ENCODE data around the gene SLC8A2. TPM values are rescaled to one million over a fixed set of nuclear protein-coding genes. Genes with fewer than 3 reads are reported as not detected.

The SLC8A2 gene
- total and polyA plus RNA-seq, 2 donors (not counting 1 experiment from before 2014, with no cell fraction given) = 0.07 TPM; not detected in 1

- TF ChIP-seq, protein P1, sequence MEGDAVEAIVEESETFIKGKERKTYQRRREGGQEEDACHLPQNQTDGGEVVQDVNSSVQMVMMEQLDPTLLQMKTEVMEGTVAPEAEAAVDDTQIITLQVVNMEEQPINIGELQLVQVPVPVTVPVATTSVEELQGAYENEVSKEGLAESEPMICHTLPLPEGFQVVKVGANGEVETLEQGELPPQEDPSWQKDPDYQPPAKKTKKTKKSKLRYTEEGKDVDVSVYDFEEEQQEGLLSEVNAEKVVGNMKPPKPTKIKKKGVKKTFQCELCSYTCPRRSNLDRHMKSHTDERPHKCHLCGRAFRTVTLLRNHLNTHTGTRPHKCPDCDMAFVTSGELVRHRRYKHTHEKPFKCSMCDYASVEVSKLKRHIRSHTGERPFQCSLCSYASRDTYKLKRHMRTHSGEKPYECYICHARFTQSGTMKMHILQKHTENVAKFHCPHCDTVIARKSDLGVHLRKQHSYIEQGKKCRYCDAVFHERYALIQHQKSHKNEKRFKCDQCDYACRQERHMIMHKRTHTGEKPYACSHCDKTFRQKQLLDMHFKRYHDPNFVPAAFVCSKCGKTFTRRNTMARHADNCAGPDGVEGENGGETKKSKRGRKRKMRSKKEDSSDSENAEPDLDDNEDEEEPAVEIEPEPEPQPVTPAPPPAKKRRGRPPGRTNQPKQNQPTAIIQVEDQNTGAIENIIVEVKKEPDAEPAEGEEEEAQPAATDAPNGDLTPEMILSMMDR (IDR thresholded peaks at IDR 0.05) = no peak
- no peak for TF ChIP-seq EZH2 (IDR thresholded peaks at IDR 0.05; ENCODE audit: borderline replicate concordance, insufficient read depth, low read depth, low read length, poor library complexity, severe bottlenecking)
- DNase-seq (no peak), ATAC-seq (ENCODE audit: low read depth) (no peak)
- Histone ChIP-seq H3K27me3 (replicated peaks in 1 of 4; ENCODE audit: control extremely low read depth in 1 of 4, control insufficient read depth in 3 of 4, insufficient read depth in 4 of 4, low read length in 3 of 4) (no peaks in the 10 kb centered on the region), H3K27ac (ENCODE audit: low read length in 2 of 2) (no peak overlapping the region), H3K9me3 (ENCODE audit: control extremely low read depth in 1 of 3, control insufficient read depth in 2 of 3, insufficient read depth in 1 of 3, low read length in 2 of 3) (peaks cover 0 to 13% (median 0%) of the 10 kb centered on the region in 3 donors), H4K20me1 (ENCODE audit: control insufficient read depth, insufficient read depth, low read length, poor library complexity, severe bottlenecking) (no peaks in the 10 kb centered on the region), H2AFZ (ENCODE audit: insufficient read depth, low read depth, low read length, poor library complexity, severe bottlenecking) (no peak overlapping the region), H3K36me3 (replicated peaks in 1 of 2; ENCODE audit: control extremely low read depth in 1 of 2, control insufficient read depth in 1 of 2, extremely low read depth in 1 of 2, insufficient read depth in 2 of 2, low read length in 1 of 2) (peaks cover 0 to 61% of the 10 kb centered on the region in 2 experiments), H3K4me1 (ENCODE audit: control insufficient read depth in 2 of 2, insufficient read depth in 2 of 2, low read length in 2 of 2) (peaks cover 9 to 15% of the 10 kb centered on the region in 2 donors), H3K4me3 (ENCODE audit: control extremely low read depth in 1 of 5, extremely low read depth in 1 of 5, insufficient read depth in 1 of 5, low read depth in 2 of 5, low read length in 4 of 5) (no peak overlapping the region), H3K9ac (ENCODE audit: low read length) (no peak overlapping the region), H3K4me2 (replicated peaks; ENCODE audit: low read depth, low read length, poor library complexity, severe bottlenecking) (no peak overlapping the region), H3K79me2 (ENCODE audit: control insufficient read depth, insufficient read depth, low read length) (no peaks in the 10 kb centered on the region)
- POLR2A ChIA-PET = no interaction called here
- intact Hi-C loops (cut with micrococcal nuclease) = no loop called here
- Mint-ChIP-seq H3K9me3 (ENCODE audit: insufficient read depth) (no peaks in the 10 kb centered on the region), H3K27me3 (no peaks in the 10 kb centered on the region), H3K4me3 (no peak overlapping the region), H3K27ac (no peak overlapping the region), H3K4me1 (peaks cover 14% of the 10 kb centered on the region)
- WGBS (ENCODE audit: insufficient coverage) = 92% methylated on average over 7 of the region's 11 CpGs
- CTCF ChIA-PET = no interaction called here
Measured at GRCh38 chr19:47378246-47378645, 93.4 kb downstream of the SLC8A2 start.

Other genes starting within 250 kb of the SLC8A2 start
- gene BBC3, start 240.7 kb downstream of the SLC8A2 start, total RNA-seq = 10.2 and 11.0 TPM in 2 replicates
- gene BBC3, start 240.7 kb downstream of the SLC8A2 start, polyA plus RNA-seq = 17.8 and 29.0 TPM in 2 replicates
- gene CCDC9, start 215.4 kb downstream of the SLC8A2 start, total RNA-seq = 52.5 and 54.7 TPM in 2 replicates
- 12.3 and 39.4 TPM in 2 replicates for gene CCDC9, start 215.4 kb downstream of the SLC8A2 start, polyA plus RNA-seq
- gene INAFM1, start 197.0 kb downstream of the SLC8A2 start, total RNA-seq = 13.6 and 15.8 TPM in 2 replicates
- gene INAFM1, start 197.0 kb downstream of the SLC8A2 start, polyA plus RNA-seq = 6.6 and 6.8 TPM in 2 replicates
- gene C5AR1, start 162.0 kb downstream of the SLC8A2 start, total RNA-seq = 1.9 and 4.9 TPM in 2 replicates
- 3.1 and 4.1 TPM in 2 replicates for gene C5AR1, start 162.0 kb downstream of the SLC8A2 start, polyA plus RNA-seq
- 0.25 and 0.58 TPM in 2 replicates for gene C5AR2, start 139.7 kb downstream of the SLC8A2 start, total RNA-seq
- gene C5AR2, start 139.7 kb downstream of the SLC8A2 start, polyA plus RNA-seq = 1.2 and 1.5 TPM in 2 replicates
- gene DHX34, start 122.6 kb downstream of the SLC8A2 start, total RNA-seq = 24.3 and 25.1 TPM in 2 replicates
- 25.6 and 31.3 TPM in 2 replicates for gene DHX34, start 122.6 kb downstream of the SLC8A2 start, polyA plus RNA-seq
- not detected in 2 replicates for gene MEIS3, start 52.4 kb downstream of the SLC8A2 start, total RNA-seq
- gene MEIS3, start 52.4 kb downstream of the SLC8A2 start, polyA plus RNA-seq = not detected in 2 replicates
- 8.1 and 11.7 TPM in 2 replicates for gene KPTN, start 12.3 kb upstream of the SLC8A2 start, total RNA-seq
- 11.4 TPM in 2 replicates for gene KPTN, start 12.3 kb upstream of the SLC8A2 start, polyA plus RNA-seq
- gene NAPA, start 43.2 kb upstream of the SLC8A2 start, total RNA-seq = 65.8 and 66.8 TPM in 2 replicates
- gene NAPA, start 43.2 kb upstream of the SLC8A2 start, polyA plus RNA-seq = 78.5 and 86.5 TPM in 2 replicates
- gene ZNF541, start 101.3 kb upstream of the SLC8A2 start, total RNA-seq = not detected in 2 replicates
- gene ZNF541, start 101.3 kb upstream of the SLC8A2 start, polyA plus RNA-seq = 0.03 TPM in 1 of 2 replicates, not detected in the other
- 26.7 and 34.7 TPM in 2 replicates for gene BICRA, start 137.2 kb upstream of the SLC8A2 start, total RNA-seq
- 11.9 and 14.1 TPM in 2 replicates for gene BICRA, start 137.2 kb upstream of the SLC8A2 start, polyA plus RNA-seq
- gene EHD2, start 241.5 kb upstream of the SLC8A2 start, total RNA-seq = not detected in 2 replicates
- not detected in 2 replicates for gene EHD2, start 241.5 kb upstream of the SLC8A2 start, polyA plus RNA-seq